ENCODE data around the gene ZGPAT. TPM values are rescaled to one million over a fixed set of nuclear protein-coding genes. Genes with fewer than 3 reads are reported as not detected.
"Not testable (repeated sequence)": the region's sequence is repeated elsewhere in the genome, so short reads cannot be mapped to it uniquely, and the experiment has no call there.

Gene ZGPAT
- total RNA-seq, 1 donor from 2014 or later = 11.1 TPM

DNA sequence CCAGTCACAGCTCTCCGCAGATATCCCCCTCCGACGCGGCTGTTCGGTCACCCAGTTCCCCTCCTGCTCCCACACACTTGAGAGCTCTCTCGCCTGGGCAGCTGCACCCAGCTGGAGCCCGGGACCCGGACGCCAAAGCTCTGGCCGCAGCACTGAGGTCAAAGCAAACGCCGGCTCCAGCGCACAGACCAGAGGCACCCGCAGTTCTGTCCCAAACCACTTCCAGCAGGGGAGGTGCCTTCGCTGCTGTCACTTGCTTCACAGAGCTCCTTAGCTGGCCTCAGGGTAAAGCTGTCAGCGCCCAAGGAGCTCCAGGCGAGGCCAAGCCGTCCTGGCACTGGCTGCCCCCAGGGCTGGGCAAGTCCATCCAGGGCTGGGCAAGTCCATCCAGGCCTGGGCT lies 59.6 kb downstream of the ZGPAT start:
- ATAC-seq = no peak

DNA sequence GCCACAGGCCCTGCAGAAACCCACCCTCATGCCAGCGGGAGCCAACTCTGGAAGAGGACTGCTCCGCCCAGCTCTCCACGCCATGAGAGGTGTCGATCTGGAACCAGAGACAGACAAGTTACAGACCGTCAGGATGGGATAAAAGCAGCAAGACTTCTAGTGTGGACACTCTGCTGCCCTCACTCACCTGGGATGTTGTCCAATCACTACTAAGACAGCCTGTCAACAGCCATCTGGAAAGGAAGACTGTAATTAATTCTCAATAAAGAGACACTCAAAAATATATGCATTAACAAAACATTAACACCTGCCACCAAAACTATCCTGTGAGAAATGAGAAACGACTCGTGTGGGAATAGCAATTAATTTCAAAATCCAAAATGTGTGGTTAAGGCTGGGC lies 60.0 kb downstream of the ZGPAT start:
- no peak for ATAC-seq

DNA sequence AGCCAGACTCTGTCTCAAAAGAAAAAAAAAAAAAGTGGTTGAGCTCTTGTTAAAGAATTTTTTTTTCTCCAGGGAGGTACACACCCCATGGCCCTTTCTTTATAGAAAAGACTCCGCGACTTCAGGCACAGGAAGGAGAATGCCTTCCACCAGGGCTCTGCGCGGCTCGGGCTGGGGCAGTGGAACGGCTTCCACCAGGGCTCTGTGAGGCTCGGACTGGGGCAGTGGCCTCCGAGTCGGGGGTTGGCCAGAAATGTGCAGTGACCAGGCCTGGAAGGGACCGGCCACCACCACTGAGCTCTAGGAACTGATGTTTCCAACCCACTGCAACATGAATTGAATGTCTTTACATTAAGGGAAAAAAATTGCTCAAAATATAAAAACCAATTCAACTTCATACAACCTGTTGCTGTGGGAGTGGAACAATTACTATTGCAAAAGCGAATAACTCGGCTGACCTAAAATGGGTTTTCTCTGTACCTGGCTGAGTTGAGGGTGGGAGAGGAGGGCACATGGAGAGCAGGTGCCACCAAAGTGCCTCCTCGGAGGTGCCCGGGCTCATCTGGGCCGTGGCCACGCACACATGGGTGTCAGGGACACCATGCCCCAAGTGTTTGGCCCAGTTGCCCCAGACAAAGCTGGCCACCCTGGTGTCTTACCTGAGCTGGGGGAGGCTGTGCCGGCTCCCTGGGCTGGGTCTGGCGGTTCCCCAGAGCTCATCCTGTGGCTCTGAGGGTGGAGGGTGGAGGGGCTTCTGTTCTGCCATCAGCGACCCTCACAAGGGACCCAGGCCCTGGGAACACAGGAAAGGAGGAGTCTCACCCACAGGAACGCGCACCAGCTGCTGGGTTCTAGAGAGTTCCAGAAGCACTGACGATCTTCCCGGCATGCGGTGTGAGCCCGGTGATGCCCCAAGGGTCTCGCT lies 61.0 kb downstream of the ZGPAT start:
- ATAC-seq = no peak

DNA sequence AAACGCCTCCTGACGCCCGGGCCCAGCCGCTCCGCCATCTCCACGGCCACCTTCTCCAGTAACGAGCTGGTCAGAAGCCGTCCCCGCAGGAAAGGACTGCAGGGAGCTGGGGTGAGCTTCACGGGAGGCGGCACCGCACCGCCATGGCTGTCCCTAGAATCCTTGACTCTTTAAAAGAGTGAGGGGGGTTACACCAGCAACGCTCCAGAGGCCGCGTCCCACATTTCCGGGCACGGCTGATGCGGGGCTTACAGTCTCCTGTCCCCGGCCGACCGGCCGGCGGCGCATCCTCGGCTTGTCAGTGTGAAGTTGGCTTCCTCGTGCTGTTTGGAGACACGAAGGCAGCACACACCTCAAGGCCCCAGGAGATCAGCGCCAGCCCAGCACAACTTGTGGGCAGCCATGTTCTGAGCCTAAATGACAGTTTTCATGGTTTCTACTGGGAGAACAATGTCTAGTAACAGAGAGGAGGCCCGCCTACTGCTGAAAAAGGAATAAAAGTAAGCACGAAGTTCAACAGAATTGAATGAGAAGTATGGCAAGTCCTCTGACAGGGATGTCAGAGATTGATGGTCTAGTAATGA lies 62.1 kb downstream of the ZGPAT start:
- no peak for ATAC-seq

DNA sequence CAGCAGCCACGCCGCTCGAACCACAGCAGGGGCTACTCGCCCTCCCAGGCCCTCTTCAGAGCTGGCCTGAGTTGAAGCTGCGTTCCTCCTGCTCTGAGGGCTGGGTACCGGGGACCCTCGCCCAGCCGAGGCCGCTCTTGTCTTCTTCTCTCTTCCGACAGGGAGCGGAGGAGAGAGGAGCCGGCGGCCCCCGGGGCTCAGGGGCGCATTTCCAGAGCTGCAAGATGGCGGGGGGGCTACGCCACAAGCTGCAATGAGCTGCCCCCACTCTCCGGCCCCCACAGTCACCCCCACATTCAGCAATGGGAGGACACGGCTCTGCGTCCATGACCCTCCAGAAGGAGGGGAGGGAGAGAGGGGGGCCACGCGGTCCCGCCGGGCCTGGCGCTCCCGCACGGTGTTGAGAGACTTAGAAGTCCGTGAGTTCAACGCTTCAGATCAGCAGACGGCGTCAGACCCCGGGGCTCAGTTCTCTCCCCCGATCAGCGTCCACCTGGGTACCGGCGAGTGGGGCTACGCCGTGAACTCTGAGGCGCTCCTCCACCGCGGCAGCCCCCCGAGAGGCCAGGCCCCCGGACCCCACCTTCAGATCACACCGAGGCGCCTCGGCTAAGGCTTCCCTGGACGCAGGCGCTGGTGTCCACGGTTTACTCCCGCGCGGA lies 63.3 kb downstream of the ZGPAT start:
- ATAC-seq = no peak

DNA sequence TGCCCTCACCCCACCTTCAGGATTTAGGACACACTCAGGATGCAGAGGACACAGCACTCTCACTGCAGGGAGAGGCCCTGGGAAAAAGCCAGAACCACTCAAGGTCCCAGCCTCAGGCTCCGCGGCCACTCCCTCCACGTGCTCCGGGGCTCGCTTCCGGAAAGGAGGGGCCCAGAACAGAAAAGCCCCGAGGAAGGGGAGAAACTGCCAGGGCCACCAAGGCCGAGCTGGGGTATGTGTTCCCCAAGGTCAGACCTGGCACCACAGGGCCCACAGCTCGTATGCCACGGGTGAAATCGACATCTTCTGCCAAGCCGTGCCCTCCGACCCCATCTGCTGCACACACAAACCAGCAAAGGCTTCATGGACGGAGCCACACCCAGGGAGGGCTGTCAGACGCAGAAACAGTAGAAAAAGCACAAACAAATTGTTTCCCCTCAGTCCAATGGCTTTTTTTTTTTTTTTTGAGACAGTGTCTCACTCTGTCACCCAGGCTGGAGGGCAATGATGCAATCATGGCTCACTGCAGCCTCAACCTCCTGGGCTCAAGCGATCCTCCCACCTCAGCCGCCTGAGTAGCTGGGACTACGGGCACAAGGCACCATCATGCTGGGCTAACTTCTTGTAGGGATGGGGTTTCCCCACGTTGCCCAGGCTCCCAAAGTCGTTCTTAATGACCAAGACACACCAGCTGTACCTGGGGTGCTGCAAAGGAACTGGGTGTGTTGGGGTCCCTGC lies 65.1 kb downstream of the ZGPAT start:
- ATAC-seq = peak; percentile 58

DNA sequence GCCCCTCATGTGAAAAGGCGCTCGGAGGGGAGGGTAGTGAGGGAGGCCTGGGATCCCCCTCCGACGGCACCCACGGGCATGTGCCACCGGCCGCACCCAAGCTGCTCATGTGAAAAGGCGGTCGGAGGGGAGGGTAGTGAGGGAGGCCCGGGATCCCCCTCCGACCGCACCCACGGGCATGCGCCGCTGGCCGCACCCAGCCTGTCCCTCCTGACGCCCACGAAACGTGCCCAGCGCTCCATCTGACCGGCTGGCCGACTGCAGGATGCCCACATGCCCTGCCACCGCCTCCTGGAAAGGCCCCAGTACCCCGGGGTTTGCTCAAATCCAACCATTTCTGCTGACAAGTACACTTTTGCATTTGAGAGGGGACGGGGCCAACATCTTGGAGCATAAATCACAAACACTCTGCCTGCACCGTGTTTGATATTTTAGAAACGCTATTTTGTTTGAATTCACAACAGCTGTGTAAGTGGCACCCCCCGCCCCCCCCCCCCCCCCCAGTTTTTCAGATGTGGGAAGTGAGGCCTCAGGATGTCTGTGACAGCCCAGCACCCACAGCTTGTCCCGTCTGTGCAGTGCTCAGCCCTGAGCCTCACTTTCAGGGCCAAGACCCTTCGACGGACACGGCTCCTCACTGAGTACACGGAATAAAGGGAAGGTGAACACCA lies 65.9 kb downstream of the ZGPAT start:
- peak; percentile 14 for ATAC-seq

DNA sequence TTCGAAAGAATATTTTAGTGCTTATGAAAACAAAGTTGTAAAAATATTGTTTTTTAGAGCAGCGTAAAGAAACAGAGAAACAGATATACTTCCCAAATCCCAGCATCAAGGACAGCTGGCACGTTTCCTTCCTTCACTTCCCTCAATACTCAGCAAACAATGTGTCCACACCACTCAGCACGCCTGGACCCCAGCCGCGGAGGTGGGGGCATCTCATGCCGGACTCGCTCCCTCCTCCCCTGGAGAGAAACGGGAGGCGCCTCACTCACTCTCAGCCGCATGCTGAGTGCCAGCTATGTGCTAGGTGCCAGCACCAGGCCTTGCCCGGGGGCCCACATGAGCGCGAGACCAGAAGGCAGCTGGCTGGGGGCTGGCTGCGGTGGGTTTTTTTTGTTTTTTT lies 66.5 kb downstream of the ZGPAT start:
- ATAC-seq = no peak

DNA sequence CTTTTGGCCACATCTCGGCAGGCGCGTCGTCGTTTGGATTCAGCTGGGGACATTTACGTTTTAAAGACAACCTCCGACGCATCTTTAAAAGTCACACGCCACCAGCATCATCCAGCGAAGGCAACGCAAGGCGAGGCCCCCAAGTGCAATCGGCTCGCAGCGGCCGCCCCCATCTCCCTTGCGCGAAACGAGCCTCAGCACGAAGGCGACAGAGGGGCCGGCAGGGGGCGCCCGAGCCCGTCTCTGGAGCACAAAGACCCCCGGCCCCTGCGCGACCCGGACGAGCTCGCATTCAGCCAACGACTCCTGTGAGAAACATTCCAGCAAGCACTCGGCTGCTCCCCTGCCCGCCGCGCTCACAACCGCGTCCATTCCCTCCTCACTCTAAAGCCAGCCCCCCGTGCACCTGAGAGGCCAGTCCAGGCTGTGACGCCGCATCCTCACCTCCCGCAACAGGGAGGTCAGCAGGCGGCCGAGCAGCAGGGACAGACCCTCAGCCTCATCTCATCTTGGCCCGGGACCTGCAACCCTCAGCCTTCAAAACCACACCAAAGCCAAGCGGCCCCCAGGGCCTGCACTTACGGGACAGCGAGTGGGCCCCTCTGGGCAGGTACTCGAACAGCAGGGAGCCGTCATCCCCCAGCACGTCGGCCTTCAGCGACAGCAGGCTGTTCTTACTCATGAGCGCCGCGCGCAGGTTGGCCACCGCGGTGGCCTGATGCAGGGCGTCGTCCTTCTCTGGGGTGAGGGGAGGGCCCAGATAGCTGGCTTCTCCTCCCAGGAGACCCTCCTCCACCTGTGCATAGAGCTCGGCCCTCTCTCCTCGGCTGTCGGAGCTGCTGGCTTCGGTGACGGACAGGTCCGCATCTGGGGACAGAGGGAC lies 67.5 kb downstream of the ZGPAT start:
- no peak for ATAC-seq

DNA sequence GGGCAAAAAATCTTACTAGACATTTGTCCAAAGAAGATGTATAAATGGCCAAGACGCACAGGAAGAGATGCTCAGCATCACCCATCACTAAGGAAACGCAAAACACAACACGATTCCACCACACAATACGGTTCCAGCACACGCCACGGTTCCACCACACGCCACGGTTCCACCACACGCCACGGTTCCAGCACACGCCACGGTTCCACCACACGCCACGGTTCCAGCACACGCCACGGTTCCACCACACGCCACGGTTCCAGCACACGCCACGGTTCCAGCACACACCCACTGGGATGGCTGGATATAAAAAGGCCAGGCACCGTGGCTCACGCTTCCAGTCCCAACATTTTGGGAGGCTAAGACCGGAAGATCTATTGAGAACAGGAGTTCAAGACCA lies 69.0 kb downstream of the ZGPAT start:
- ATAC-seq = not testable (repeated sequence)

DNA sequence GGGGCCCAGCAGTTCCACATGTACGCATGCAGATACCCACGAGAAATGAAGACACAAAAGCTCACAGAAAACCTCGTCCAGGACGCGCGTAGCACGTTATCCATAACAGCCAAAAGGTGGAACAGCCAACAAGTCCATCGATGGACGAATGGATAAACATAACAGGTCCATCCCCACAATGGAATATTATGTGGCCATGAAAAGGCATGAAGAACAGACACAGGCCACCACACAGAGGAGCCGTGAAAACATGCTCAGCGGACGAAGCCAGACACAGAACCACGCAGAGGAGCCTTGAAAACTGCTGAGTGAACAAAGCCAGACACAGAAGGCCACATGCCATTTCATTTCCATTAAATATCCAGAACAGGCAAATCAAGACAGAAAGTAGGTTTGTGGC lies 69.8 kb downstream of the ZGPAT start:
- ATAC-seq = no peak

DNA sequence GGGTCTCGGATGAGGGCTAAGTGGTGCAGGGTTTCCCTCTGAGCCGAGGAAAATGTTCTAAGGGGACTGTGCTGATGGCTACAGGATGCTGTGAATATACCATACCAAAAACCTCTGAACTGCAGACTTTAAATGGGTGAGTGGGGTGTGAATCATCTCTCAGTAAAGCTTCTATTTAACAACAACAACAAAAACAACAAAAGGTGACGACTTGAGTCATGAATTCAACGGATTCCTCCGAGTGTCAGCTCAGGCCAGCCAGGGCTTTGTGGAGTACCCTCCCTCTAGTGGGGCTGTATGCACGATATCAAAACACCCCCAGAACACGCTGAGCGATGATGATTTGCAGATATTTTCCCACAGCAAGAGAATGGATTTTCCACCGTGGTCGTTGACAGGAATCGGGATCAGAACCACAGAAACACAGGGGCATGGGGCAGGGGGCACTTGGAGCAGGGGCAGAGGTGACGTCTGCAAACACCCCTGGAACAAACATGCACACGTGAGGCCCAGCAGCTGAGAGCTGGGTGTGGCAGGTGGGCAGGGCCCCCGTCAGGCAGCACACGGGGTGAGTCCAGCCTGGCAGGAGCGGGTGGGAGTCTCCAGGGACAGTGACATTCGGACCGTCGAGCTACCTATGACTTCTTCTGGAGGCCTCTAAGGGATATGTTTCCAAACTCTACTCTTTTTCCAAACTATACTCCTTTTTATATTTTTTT lies 70.4 kb downstream of the ZGPAT start:
- ATAC-seq = no peak

DNA sequence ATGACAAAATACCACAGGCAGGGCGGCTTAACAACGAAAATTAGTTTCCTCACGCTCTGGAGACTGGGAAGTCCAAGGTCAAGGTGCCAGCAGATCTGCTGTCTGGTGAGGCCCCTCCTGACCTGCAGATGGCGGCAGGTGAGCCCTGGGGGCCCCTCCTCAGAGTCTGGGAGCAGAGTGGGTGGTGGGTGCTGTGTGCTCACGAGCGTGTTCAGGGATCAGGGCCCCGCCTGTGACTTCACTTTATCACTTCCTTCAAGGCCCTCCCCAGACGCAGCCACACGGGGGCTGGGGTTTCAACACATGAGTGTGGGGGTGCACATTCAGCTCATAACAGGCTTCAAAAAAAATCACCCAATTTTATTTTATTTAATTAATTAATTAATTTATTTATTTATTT lies 71.0 kb downstream of the ZGPAT start:
- no peak for ATAC-seq

DNA sequence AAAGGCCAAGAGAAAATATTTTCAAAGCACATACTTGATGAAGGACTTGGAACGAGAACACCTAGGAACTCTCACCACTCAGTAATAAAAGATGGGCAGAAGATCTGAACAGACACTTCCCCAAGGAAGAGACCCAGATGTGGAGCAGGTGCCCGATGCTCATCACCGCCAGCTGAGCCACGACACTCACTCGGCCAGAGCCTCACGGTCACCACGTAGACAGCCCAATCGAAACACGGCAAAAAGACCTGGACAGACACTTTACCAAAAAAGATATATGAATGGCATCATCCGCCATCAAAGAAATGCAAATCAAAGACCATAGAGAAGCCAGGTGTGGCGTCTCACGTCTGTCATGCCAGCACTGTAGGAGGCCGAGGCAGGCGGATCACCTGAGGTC lies 73.3 kb downstream of the ZGPAT start:
- no peak for ATAC-seq

DNA sequence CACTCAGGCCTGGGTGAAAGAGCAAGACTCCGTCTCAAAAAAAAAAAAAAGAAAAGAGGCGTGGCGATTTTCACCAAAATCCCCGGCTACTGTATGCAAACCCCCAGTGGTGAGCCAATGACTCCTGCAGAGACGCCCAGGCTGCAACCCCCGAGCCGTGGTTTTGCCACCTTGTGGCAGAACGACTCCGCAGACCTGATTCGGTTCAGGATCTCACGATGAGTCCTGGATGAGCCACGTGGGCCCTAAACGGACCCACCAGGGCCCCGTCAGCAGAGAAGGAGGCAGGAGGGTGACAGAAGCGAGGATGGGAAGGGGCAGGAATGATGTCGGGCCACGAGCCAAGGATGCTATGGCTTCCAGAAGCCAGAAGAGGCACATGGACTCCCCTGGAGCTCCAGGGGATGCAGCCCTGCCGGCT lies 74.2 kb downstream of the ZGPAT start:
- ATAC-seq = no peak

DNA sequence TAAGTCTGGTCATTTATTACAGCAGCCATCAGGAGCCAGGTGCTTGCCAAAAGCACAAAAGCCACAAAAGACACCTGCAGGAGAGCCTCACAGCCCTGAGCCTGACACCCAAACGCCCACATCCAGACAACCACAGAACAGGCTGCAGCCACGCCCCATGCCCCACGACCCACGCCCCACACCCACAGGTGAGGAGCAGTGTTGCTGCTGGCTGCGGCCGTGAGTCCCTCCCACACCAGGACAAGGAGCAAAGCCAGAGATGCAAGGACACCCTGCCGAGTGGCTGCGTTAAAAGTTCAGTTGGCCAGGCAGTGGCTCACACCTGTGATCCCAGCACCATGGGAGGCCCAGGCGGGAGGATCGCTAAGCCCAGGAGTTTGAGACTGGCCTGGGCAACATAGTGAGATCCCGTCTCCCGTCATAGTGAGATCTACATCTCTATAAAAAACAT lies 74.7 kb downstream of the ZGPAT start:
- ATAC-seq = no peak

DNA sequence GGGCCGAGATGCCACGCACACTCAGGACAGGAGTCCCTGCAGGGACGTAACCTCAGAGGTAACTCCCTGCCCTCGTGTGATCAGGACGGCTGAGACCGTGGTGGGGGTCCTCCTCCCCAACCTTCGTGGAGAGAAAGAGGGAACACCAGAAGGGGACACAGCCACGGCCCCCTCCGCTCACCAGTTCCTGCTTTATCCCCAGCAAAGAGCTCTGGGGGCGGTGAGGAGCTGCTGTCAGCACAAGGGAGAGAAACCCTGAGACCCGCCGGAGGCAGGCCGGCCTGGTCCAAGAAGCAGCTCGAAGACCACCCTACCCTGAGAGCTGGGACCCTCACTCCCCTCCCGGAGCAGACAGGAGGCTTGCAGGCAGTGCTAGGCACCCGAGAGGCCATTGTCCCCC lies 76.1 kb downstream of the ZGPAT start:
- no peak for ATAC-seq

DNA sequence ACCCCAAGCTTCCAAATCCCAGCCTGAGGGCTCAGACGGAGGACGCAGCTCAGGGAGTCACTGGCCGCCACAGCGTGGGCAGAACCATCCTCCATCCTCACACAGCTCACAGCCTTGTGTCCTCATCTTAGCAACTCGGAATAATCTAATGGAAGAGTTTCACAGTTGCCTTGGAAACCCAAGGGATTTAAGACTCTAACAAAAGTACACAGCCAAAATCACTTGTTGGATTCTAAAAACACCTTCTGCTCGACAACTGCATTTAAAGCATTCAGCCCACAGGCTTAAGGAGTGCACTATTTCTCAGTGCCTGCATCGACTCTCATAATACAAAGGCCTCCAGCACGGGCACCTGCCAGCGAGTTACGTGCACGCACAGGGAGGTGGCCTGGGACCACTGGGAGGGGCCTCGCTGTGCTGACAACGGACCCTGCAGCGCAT lies 77.9 kb downstream of the ZGPAT start:
- no peak for ATAC-seq
